Large intestine (tissue), 3 donors: ENCODE data around the gene GRK4. TPM values are rescaled to one million over a fixed set of nuclear protein-coding genes. Genes with fewer than 3 reads are reported as not detected.
"Not testable (repeated sequence)": the region's sequence is repeated elsewhere in the genome, so short reads cannot be mapped to it uniquely, and the experiment has no call there.

Experiments used
- DNase-seq, 2 donors: peaks; one replicate each; pipeline versions ENCODE4 v3.0.0 to v3.0.0-alpha.2; 2013
- H3K27ac ChIP-seq: one replicate; pipeline ENCODE4 v1.5.1; 2013; ENCODE audit warnings: low read length
- H3K27me3 ChIP-seq: 2 replicates; pipeline ENCODE4 v1.6.1; 2013; ENCODE audit warnings: low read length; ENCODE audit not compliant: control insufficient read depth, insufficient read depth
- H3K36me3 ChIP-seq: 2 replicates; pipeline ENCODE4 v1.6.1; 2013; ENCODE audit warnings: low read length; ENCODE audit not compliant: control insufficient read depth, insufficient read depth
- H3K4me1 ChIP-seq: one replicate; pipeline ENCODE4 v1.6.1; 2013; ENCODE audit warnings: low read length; ENCODE audit not compliant: control insufficient read depth, insufficient read depth
- H3K4me3 ChIP-seq: one replicate; pipeline ENCODE4 v1.5.1; 2013; ENCODE audit warnings: low read length
- H3K9me3 ChIP-seq: one replicate; pipeline ENCODE4 v1.6.1; 2013; ENCODE audit warnings: mild to moderate bottlenecking, low read depth, low read length, moderate library complexity; ENCODE audit not compliant: control insufficient read depth
- WGBS: methylation state at CpG from one replicate; pipeline ENCODE4 v1.1.5; 2013; ENCODE audit warnings: low lambda C conversion rate; ENCODE audit not compliant: insufficient coverage; 5-methylcytosine and 5-hydroxymethylcytosine counted together
- polyA plus RNA-seq: library from polyadenylated mRNA; unstranded; fragments of 120-200 nt; gene quantifications from one replicate; pipeline ENCODE4 v1.2.1, GENCODE V29; 2013

Gene GRK4
- polyA plus RNA-seq, 1 donor, result 5.5 TPM

- no peak for DNase-seq
- no peaks in the 10 kb centered on the region for H3K27me3 ChIP-seq
- peaks cover 7% of the 10 kb centered on the region for H3K4me1 ChIP-seq
- H3K4me3 ChIP-seq, result peak overlapping the region; percentile 87
- peak overlapping the region; percentile 75 for H3K27ac ChIP-seq
- WGBS, result no CpG with 5 or more reads among the region's 40 CpGs
- no peaks in the 10 kb centered on the region for H3K9me3 ChIP-seq
- H3K36me3 ChIP-seq, result peaks cover 11% of the 10 kb centered on the region
These were observed 677 bp upstream of the GRK4 start for GRCh38 chr4:2962614-2963174.

- H3K4me3 ChIP-seq, result peak overlapping the region; percentile 66
- peaks cover 7% of the 10 kb centered on the region for H3K4me1 ChIP-seq
- WGBS, result no CpG with 5 or more reads among the region's 38 CpGs
- DNase-seq, result peak in 1 of 2 donors; percentile 24
- H3K27ac ChIP-seq, result no peak overlapping the region
- peaks cover 2% of the 10 kb centered on the region for H3K36me3 ChIP-seq
- H3K9me3 ChIP-seq, result no peaks in the 10 kb centered on the region
- H3K27me3 ChIP-seq, result no peaks in the 10 kb centered on the region
These were observed 648 bp downstream of the GRK4 start for GRCh38 chr4:2963966-2964471.

GRCh38 chr4:2964706-2965258 is 1.4 kb downstream of the GRK4 start:
- H3K27me3 ChIP-seq, result no peaks in the 10 kb centered on the region
- no peak for DNase-seq
- H3K4me3 ChIP-seq, result no peak overlapping the region
- H3K4me1 ChIP-seq, result peaks cover 7% of the 10 kb centered on the region
- no peaks in the 10 kb centered on the region for H3K9me3 ChIP-seq
- no peak overlapping the region for H3K27ac ChIP-seq
- no peaks in the 10 kb centered on the region for H3K36me3 ChIP-seq
- WGBS, result no CpG with 5 or more reads among the region's 5 CpGs

GRCh38 chr4:2965262-2965661 is 1.9 kb downstream of the GRK4 start:
- H3K4me3 ChIP-seq, result no peak overlapping the region
- H3K4me1 ChIP-seq, result peaks cover 7% of the 10 kb centered on the region
- no peaks in the 10 kb centered on the region for H3K9me3 ChIP-seq
- no CpG with 5 or more reads among the region's 16 CpGs for whole genome bisulfite sequencing
- H3K36me3 ChIP-seq, result no peaks in the 10 kb centered on the region
- no peak overlapping the region for H3K27ac ChIP-seq
- no peaks in the 10 kb centered on the region for H3K27me3 ChIP-seq
- no peak for DNase-seq

- Histone ChIP-seq H3K27ac (no peak overlapping the region), H3K36me3 (no peaks in the 10 kb centered on the region), H3K9me3 (no peaks in the 10 kb centered on the region), H3K27me3 (peaks cover under 1% of the 10 kb centered on the region), H3K4me3 (no peak overlapping the region), H3K4me1 (no peaks in the 10 kb centered on the region)
- no CpG with 5 or more reads among the region's 3 CpGs for WGBS
- DNase-seq, result no peak
These were observed 5.0 kb downstream of the GRK4 start for GRCh38 chr4:2968381-2968780.

- Histone ChIP-seq H3K4me3 (no peak overlapping the region), H3K4me1 (no peaks in the 10 kb centered on the region), H3K9me3 (no peaks in the 10 kb centered on the region), H3K27ac (no peak overlapping the region), H3K36me3 (no peaks in the 10 kb centered on the region), H3K27me3 (peaks cover 4% of the 10 kb centered on the region)
- WGBS, result 94% methylated on average over 2 of the region's 3 CpGs
- DNase-seq, result no peak
These were observed 7.9 kb downstream of the GRK4 start for GRCh38 chr4:2971275-2971674.

GRCh38 chr4:2977211-2978088 is 14.1 kb downstream of the GRK4 start:
- Histone ChIP-seq H3K4me3 (no peak overlapping the region), H3K27me3 (peaks cover 4% of the 10 kb centered on the region), H3K27ac (no peak overlapping the region), H3K9me3 (peaks cover 16% of the 10 kb centered on the region), H3K36me3 (no peaks in the 10 kb centered on the region), H3K4me1 (no peaks in the 10 kb centered on the region)
- DNase-seq, result no peak
- WGBS, result no CpG with 5 or more reads among the region's 14 CpGs

- no CpG with 5 or more reads among the region's 4 CpGs for WGBS
- Histone ChIP-seq H3K4me3 (no peak overlapping the region), H3K9me3 (peaks cover 16% of the 10 kb centered on the region), H3K36me3 (no peaks in the 10 kb centered on the region), H3K4me1 (no peaks in the 10 kb centered on the region), H3K27me3 (no peaks in the 10 kb centered on the region), H3K27ac (no peak overlapping the region)
- DNase-seq, result no peak
These were observed 18.0 kb downstream of the GRK4 start for GRCh38 chr4:2981256-2981819.

GRCh38 chr4:2982012-2982411 is 18.6 kb downstream of the GRK4 start:
- H3K27me3 ChIP-seq, result no peaks in the 10 kb centered on the region

GRCh38 chr4:2983715-2984114 is 20.3 kb downstream of the GRK4 start:
- peaks cover 16% of the 10 kb centered on the region for H3K9me3 ChIP-seq
- not testable (repeated sequence) for H3K4me1 ChIP-seq, H3K4me3 ChIP-seq, DNase-seq, H3K27me3 ChIP-seq, H3K36me3 ChIP-seq, H3K27ac ChIP-seq
- no CpG with 5 or more reads among the region's 7 CpGs for WGBS

More at GRCh38 chr4:2982012-2982411, 18.6 kb downstream of the GRK4 start:
- no CpG with 5 or more reads among the region's 4 CpGs for WGBS
- no peak overlapping the region for H3K4me3 ChIP-seq
- no peak overlapping the region for H3K27ac ChIP-seq
- H3K4me1 ChIP-seq, result no peaks in the 10 kb centered on the region
- peaks cover 16% of the 10 kb centered on the region for H3K9me3 ChIP-seq
- H3K36me3 ChIP-seq, result no peaks in the 10 kb centered on the region
- no peak for DNase-seq
